Mucosa of descending colon (tissue), 3 donors: ENCODE data around the gene GNAL. TPM values are rescaled to one million over a fixed set of nuclear protein-coding genes. Genes with fewer than 3 reads are reported as not detected.

Experiments
- ATAC-seq: fragments of 200-7000 bp; cut with Tn5 transposase; one replicate; pipeline ENCODE4 v1.9.1; 2020; ENCODE audit warnings: mild to moderate bottlenecking, moderate library complexity
- DNase-seq, 3 donors: peaks; one replicate each; pipeline ENCODE4 v3.0.0-alpha.2; 2020
- H3K36me3 ChIP-seq: fragments of 200-600 bp; one replicate; pipeline ENCODE4 v1.8.0; 2021; ENCODE audit warnings: low read depth, mild to moderate bottlenecking
- H3K4me1 ChIP-seq: fragments of 200-600 bp; one replicate; pipeline ENCODE4 v1.8.0; 2021; ENCODE audit warnings: low read depth, mild to moderate bottlenecking
- H3K4me3 ChIP-seq: fragments of 200-600 bp; one replicate; pipeline ENCODE4 v1.8.0; 2021; ENCODE audit warnings: mild to moderate bottlenecking
- H3K9me3 ChIP-seq: fragments of 200-600 bp; one replicate; pipeline ENCODE4 v1.8.0; 2021; ENCODE audit warnings: mild to moderate bottlenecking
- CTCF ChIP-seq: fragments of 200-600 bp; IDR thresholded peaks from one replicate; pipeline ENCODE4 v1.8.0; 2022; ENCODE audit warnings: antibody characterized with exemption, mild to moderate bottlenecking
- intact Hi-C, 2 donors: fragments of 100-400 bp; cut with DNase I in 1 of 2; cut with micrococcal nuclease in 1 of 2; formaldehyde crosslinking; loops; one replicate each; pipeline versions ENCODE4 v1.11.0 to v1.11.1; 2022; cut with DNase I, micrococcal nuclease
- total RNA-seq, 3 donors: library from RNA; stranded (reverse); fragmentation: NEBNext Ultra II Directional in 2 of 3; extraction: Animal tissue kit (Norgen Biotek cat#: 25700) in 2 of 3; gene quantifications; one replicate each; pipeline versions ENCODE4 v1.2.1 to v1.2.4, GENCODE V29; 2021 to 2023
- donor health status: DM: no; HTN: no; CAD: no; lungs with moderate emphysema.
- donor health status: DM: no; HTN: no; CAD: no.
- donor health status: DM: no; HTN: yes; CAD: no.

Gene GNAL
- total RNA-seq, 3 donors from 2014 or later: 4.7 to 20.7 (median 5.3) TPM

DNA sequence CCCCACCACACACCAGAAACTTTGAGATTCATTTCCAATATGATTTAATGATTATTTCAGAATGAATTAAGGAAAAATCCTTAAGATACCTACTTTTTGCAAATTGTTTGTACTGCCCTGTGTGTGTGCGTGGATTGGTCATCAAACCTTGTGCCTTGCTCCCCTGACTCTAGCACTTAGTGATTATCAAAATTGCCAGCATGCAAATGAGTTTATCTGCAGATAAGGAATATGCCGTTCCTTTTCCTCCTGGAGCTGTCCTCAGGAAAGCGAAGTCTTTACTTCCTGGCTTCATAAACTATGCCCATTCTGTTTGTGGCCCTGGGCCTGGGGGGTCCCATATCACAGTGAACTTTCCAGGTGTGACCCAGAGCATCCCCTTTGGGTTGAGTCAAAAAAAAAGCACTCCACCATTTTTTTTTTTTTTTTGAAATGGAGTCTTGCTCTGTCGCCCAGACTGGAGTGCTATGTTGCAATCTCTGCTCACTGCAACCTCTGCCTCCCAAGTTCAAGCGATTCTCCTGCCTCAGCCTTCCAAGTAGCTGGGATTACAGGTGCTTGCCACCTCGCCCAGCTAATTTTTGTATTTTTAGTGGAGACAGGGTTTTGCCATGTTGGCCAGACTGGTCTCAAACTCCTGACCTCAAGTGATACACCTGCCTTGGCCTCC lies 173.5 kb downstream of the GNAL start:
- ATAC-seq: no peak
- no peak for TF ChIP-seq CTCF
- intact Hi-C loops: no loop called here
- DNase-seq: no peak
- Histone ChIP-seq H3K4me3 (no peak overlapping the region), H3K9me3 (no peaks in the 10 kb centered on the region), H3K4me1 (peaks cover 7% of the 10 kb centered on the region), H3K36me3 (no peaks in the 10 kb centered on the region)

DNA sequence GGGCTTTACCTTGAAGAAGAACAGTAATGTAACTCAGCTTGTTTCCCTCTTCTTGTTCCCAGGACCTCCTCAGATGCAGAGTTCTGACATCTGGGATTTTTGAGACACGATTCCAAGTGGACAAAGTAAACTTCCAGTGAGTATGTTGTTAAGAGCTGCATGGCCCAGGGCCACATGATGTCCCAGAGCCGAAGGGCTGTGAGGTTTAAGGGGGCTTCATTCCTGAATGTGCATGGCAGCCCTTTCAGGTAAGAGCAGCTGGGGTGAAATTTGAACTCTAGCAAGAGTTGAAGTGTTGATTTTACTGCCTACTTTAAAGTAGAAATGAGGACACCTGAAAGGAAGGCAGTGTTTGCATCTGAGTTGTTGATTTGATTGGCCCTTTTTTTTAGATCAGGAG lies 175.4 kb downstream of the GNAL start:
- TF ChIP-seq CTCF: no peak
- H3K36me3 ChIP-seq: no peaks in the 10 kb centered on the region
- intact Hi-C loops: no loop called here
- no peaks in the 10 kb centered on the region for H3K4me1 ChIP-seq
- DNase-seq (no peak), ATAC-seq (no peak)
- H3K9me3 ChIP-seq: no peaks in the 10 kb centered on the region
- H3K4me3 ChIP-seq: no peak overlapping the region

- Histone ChIP-seq H3K36me3 (no peaks in the 10 kb centered on the region), H3K4me1 (no peaks in the 10 kb centered on the region), H3K9me3 (no peaks in the 10 kb centered on the region), H3K4me3 (no peak overlapping the region)
- no peak for TF ChIP-seq CTCF
- intact Hi-C loops: no loop called here
- no peak for ATAC-seq
- no peak for DNase-seq
Measured at GRCh38 chr18:11865071-11865470, 176.0 kb downstream of the GNAL start.

- intact Hi-C loops: no loop called here
- TF ChIP-seq CTCF: no peak
- ATAC-seq: no peak
- no peak for DNase-seq
- H3K36me3 ChIP-seq: no peaks in the 10 kb centered on the region
- H3K9me3 ChIP-seq: no peaks in the 10 kb centered on the region
- no peaks in the 10 kb centered on the region for H3K4me1 ChIP-seq
- no peak overlapping the region for H3K4me3 ChIP-seq
Measured at GRCh38 chr18:11866329-11866728, 177.3 kb downstream of the GNAL start.

DNA sequence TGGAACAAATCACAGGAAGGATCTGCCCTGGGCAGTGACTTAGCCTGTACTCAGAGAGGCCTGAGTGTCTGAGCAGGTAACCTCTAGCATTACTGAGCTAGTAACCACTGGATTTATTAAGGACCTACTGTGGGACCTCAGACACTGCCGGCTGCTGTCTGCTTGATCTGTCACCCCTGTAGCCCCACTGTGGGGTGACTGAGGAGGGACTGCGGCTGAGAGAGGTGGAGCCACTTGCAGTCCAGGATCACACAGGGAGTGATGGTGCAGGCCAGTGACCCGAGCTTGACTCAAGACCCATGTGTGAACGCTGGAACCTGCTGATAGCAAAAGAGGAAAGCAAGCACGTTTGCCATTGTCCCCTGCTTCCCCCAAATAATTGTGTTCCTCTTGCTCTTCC lies 177.7 kb downstream of the GNAL start:
- Histone ChIP-seq H3K4me3 (no peak overlapping the region), H3K9me3 (no peaks in the 10 kb centered on the region), H3K4me1 (no peaks in the 10 kb centered on the region), H3K36me3 (no peaks in the 10 kb centered on the region)
- DNase-seq (no peak), ATAC-seq (no peak)
- no peak for TF ChIP-seq CTCF
- intact Hi-C loops: no loop called here

- DNase-seq (no peak), ATAC-seq (no peak)
- H3K9me3 ChIP-seq: no peaks in the 10 kb centered on the region
- intact Hi-C loops: no loop called here
- H3K36me3 ChIP-seq: no peaks in the 10 kb centered on the region
- H3K4me3 ChIP-seq: no peak overlapping the region
- no peak for TF ChIP-seq CTCF
- no peaks in the 10 kb centered on the region for H3K4me1 ChIP-seq
Measured at GRCh38 chr18:11868230-11868629, 179.2 kb downstream of the GNAL start.
